ENCODE measurements around the gene EMC9.

DNA sequence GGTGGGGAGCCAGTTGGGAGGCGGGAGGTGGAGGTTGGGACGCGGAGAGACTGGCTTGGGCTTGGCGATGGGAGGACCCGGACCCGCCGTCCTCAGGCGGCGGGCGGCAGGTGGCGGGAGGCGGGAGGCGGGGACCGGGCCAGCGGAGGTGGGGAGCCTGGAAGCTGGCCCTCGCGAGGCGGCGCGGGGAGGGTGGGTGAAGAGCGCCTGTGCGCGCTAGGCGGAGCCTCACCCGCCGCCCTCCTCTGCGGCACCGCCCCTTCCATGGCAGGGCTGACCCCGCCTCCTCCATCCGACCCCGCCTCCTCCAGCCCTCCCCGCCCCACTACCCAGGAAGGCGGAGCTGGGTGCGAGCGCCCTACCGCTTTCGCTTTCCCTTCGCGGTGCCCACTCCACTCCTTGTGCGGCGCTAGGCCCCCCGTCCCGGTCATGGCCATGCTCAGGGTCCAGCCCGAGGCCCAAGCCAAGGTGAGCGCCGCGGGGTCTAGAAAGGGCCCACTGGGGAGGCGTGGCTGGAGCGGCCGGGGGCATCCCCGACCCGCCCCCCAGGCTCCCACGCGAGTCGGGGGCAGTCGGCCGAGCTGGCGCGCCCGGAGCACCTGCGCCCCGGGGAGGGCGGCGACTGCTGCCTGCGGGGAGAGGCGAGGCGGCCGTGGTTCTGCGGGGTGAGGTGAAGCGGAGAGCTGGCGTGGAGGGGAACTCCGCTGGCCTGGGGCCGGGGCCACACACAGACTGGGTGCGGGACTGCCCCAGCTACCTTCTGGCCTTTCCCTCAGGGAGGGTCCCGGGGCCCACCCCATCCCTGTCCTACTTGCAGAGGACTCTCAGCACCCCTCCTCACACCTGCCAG lies 5.3 kb downstream of the EMC9 start, which contains the start of gene PSME1:
- TF ChIP-seq, protein P1, sequence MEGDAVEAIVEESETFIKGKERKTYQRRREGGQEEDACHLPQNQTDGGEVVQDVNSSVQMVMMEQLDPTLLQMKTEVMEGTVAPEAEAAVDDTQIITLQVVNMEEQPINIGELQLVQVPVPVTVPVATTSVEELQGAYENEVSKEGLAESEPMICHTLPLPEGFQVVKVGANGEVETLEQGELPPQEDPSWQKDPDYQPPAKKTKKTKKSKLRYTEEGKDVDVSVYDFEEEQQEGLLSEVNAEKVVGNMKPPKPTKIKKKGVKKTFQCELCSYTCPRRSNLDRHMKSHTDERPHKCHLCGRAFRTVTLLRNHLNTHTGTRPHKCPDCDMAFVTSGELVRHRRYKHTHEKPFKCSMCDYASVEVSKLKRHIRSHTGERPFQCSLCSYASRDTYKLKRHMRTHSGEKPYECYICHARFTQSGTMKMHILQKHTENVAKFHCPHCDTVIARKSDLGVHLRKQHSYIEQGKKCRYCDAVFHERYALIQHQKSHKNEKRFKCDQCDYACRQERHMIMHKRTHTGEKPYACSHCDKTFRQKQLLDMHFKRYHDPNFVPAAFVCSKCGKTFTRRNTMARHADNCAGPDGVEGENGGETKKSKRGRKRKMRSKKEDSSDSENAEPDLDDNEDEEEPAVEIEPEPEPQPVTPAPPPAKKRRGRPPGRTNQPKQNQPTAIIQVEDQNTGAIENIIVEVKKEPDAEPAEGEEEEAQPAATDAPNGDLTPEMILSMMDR (optimal IDR thresholded peaks at IDR 0.05 in 1 of 3, IDR thresholded peaks at IDR 0.05 in 1 of 3, conservative IDR thresholded peaks at IDR 0.05 in 1 of 3; ENCODE audit: extremely low read depth in 1 of 3, insufficient read depth in 2 of 3, low read length in 3 of 3): no peak
- TF ChIP-seq EZH2 (IDR thresholded peaks at IDR 0.05; ENCODE audit: low read length): no peak
